Effector memory CD8-positive, alpha-beta T cell (primary cell): Measurements from ENCODE around the gene DNTTIP2.
A peak's percentile ranks its signal among the peaks of the same experiment; 100 is the strongest.
"Not testable (repeated sequence)": the region's sequence is repeated elsewhere in the genome, so short reads cannot be mapped to it uniquely, and the experiment has no call there.

Experiments used
- ATAC-seq: fragments of 150-1000 bp; cut with Tn5 transposase; replicated peaks from 2 replicates; pipeline ENCODE4 v1.10.0; 2021; ENCODE audit warnings: mild to moderate bottlenecking, moderate library complexity
- DNase-seq, 3 experiments: peaks; one replicate each; pipeline ENCODE4 v3.0.0; 2021
- H3K27ac Mint-ChIP-seq, 2 donors: one replicate each; pipeline ENCODE4 v1.8.0; 2022; ENCODE audit warnings: mild to moderate bottlenecking in 2 of 2, mixed read lengths in 2 of 2, moderate library complexity in 2 of 2
- H3K27me3 Mint-ChIP-seq, 2 donors: one replicate each; pipeline ENCODE4 v1.8.0; 2022; ENCODE audit warnings: mixed read lengths in 2 of 2
- H3K36me3 Mint-ChIP-seq: one replicate; pipeline ENCODE4 v1.8.0; 2022; ENCODE audit warnings: mild to moderate bottlenecking, moderate library complexity, mixed read lengths; ENCODE audit not compliant: insufficient read depth
- H3K4me1 Mint-ChIP-seq, 2 donors: one replicate each; pipeline ENCODE4 v1.8.0; 2022; ENCODE audit warnings: low read depth in 2 of 2, mixed read lengths in 2 of 2
- H3K4me3 Mint-ChIP-seq, 2 donors: one replicate each; pipeline ENCODE4 v1.8.0; 2022; ENCODE audit warnings: mild to moderate bottlenecking in 2 of 2, mixed read lengths in 2 of 2, moderate library complexity in 2 of 2
- H3K9me3 Mint-ChIP-seq, 2 donors: one replicate each; pipeline ENCODE4 v1.8.0; 2022; ENCODE audit warnings: mixed read lengths in 2 of 2

DNTTIP2 gene

GRCh38 chr1:93900723-93901504 is 21.9 kb upstream of the DNTTIP2 start:
- ATAC-seq (no peak), DNase-seq (no peak)
- Mint-ChIP-seq H3K4me1 (peaks cover 8 to 12% of the 10 kb centered on the region in 2 donors), H3K4me3 (no peak overlapping the region), H3K27me3 (no peaks in the 10 kb centered on the region), H3K9me3 (no peaks in the 10 kb centered on the region), H3K36me3 (peaks cover 28% of the 10 kb centered on the region), H3K27ac (peak overlapping the region in 1 of 2 donors; percentile 17)

- DNase-seq (no peak), ATAC-seq (no peak)
- Mint-ChIP-seq H3K4me1 (peaks cover 6 to 9% of the 10 kb centered on the region in 2 donors), H3K4me3 (no peak overlapping the region), H3K9me3 (no peaks in the 10 kb centered on the region), H3K36me3 (peaks cover 36% of the 10 kb centered on the region), H3K27me3 (no peaks in the 10 kb centered on the region), H3K27ac (no peak overlapping the region)
These were observed 20.7 kb upstream of the DNTTIP2 start for GRCh38 chr1:93899543-93900207.

DNA sequence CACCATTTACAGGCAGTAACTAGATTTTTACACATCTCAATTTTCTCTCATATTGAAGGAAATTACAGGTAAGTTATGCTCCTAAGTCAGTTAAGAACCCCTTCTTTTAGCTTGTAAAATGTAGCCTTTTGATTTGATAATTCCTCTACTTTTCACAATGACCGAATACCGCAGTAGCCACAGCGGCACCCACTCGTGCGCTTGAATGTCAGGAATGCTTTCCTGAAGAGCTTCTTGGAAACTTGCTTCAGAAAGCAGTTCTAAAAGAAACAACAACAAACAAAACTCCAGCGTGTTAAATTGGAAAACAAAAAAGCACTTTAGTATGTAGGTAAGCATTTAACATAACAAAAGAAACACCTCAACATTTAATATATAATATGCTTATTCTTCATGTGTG is 9.9 kb upstream of the DNTTIP2 start:
- DNase-seq (no peak), ATAC-seq (no peak)
- H3K27ac Mint-ChIP-seq = no peak overlapping the region
- H3K36me3 Mint-ChIP-seq = peaks cover 34% of the 10 kb centered on the region
- H3K4me1 Mint-ChIP-seq = no peaks in the 10 kb centered on the region
- H3K4me3 Mint-ChIP-seq = no peak overlapping the region
- no peaks in the 10 kb centered on the region for H3K9me3 Mint-ChIP-seq
- no peaks in the 10 kb centered on the region for H3K27me3 Mint-ChIP-seq

DNA sequence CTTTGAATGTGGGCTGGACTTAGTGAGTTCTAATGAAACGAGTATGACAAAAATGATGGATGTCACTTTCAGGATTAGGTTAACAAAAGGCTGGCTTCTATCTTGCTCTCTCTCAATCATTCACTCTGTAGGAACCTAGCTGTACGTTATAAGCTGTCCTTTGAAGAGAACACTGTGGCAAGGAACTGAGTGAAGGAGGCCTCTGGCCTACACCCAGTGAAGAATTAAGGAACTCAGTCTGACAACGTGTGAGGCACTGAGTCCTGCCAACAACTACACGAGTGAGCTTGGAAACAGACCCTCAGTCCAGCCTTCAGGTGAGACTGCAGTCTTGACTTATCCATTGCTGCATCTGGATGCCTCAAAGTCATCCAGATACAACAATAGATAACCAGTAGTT is 3.3 kb upstream of the DNTTIP2 start:
- DNase-seq (no peak), ATAC-seq (no peak)
- H3K9me3 Mint-ChIP-seq = no peaks in the 10 kb centered on the region
- no peak overlapping the region for H3K4me3 Mint-ChIP-seq
- peaks cover 12 to 16% of the 10 kb centered on the region in 2 donors for H3K4me1 Mint-ChIP-seq
- no peaks in the 10 kb centered on the region for H3K27me3 Mint-ChIP-seq
- peaks cover 24% of the 10 kb centered on the region for H3K36me3 Mint-ChIP-seq
- H3K27ac Mint-ChIP-seq = no peak overlapping the region

DNA sequence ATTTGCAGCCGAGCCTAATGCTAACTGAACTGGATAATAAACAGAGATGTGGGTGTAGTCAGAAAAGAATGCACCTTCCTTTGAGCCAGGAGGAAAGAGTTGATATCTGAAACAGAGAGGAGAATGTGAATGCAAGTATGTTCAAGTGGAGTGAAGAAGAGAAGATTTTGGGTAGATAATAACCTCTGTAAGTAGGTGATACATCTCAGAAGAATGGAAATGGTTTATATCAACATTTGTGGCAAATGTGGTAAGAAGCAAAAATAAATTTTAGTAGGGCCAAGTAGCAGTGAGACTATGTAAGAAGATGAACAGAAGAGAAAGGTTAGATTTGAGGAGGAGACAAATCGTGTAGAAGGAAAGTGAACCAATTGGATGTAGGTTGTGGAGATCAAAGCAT is 1.7 kb upstream of the DNTTIP2 start:
- Mint-ChIP-seq H3K4me3 (no peak overlapping the region), H3K9me3 (no peaks in the 10 kb centered on the region), H3K27me3 (no peaks in the 10 kb centered on the region), H3K36me3 (peaks cover 36% of the 10 kb centered on the region), H3K4me1 (peaks cover 22 to 28% of the 10 kb centered on the region in 2 donors), H3K27ac (peak overlapping the region in 1 of 2 donors; percentile 99)
- ATAC-seq (no peak), DNase-seq (no peak)

DNA sequence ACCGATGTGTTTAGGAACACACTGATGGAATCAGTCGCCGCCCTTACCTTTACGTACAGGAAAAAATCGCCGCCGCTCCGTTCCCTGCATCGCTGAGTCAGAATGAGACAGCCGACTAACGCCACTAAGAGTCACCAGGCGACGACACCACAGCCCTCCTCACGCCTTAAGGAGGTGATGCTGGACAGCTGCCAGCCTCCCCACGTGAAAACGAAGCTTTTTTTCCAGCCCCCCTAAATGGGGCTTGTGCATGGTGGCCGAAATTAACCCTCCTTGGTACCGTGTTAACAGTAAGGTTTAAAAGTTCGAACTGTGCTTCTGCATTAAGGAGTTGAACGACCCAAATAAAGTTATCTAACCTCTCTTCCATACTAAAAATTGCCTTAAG is 511 bp downstream of the DNTTIP2 start:
- DNase-seq = peak; percentile 60 to 64 (median 64)
- peaks cover 57% of the 10 kb centered on the region for H3K36me3 Mint-ChIP-seq
- ATAC-seq = peak; percentile 73
- H3K9me3 Mint-ChIP-seq = no peaks in the 10 kb centered on the region
- peak overlapping the region; percentile 91 to 96 for H3K4me3 Mint-ChIP-seq
- H3K27me3 Mint-ChIP-seq = no peaks in the 10 kb centered on the region
- peaks cover 31 to 35% of the 10 kb centered on the region in 2 donors for H3K4me1 Mint-ChIP-seq
- H3K27ac Mint-ChIP-seq = peak overlapping the region; percentile 99

GRCh38 chr1:93877529-93877928 is 1.5 kb downstream of the DNTTIP2 start:
- H3K27ac Mint-ChIP-seq = peak overlapping the region; percentile 99
- DNase-seq = no peak
- no peaks in the 10 kb centered on the region for H3K27me3 Mint-ChIP-seq
- peak overlapping the region; percentile 91 to 96 for H3K4me3 Mint-ChIP-seq
- H3K36me3 Mint-ChIP-seq = peaks cover 64% of the 10 kb centered on the region
- peaks cover 31 to 35% of the 10 kb centered on the region in 2 donors for H3K4me1 Mint-ChIP-seq
- no peaks in the 10 kb centered on the region for H3K9me3 Mint-ChIP-seq
- ATAC-seq = no peak

DNA sequence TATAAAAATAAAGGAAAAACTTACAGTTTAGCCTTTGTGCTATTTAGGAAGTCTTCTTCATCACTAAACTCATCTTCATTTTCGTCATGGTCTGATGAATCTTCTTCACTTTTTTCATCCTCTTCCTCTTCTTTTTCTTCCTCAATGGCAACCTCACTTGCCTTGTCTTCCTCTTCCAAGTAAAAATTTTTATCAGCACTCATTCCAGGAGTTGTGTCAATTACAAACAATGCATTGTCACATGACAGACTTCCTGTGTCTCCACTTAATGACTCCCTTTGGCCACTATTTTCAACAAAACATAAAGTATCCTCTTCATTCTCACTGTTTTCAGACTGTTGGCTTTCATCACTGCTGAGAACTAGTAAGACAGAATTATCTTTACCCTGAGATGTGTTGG is 2.8 kb downstream of the DNTTIP2 start:
- Mint-ChIP-seq H3K4me1 (peaks cover 31 to 35% of the 10 kb centered on the region in 2 donors), H3K27me3 (no peaks in the 10 kb centered on the region), H3K4me3 (peak overlapping the region; percentile 28 to 91), H3K9me3 (no peaks in the 10 kb centered on the region), H3K36me3 (peaks cover 76% of the 10 kb centered on the region), H3K27ac (peak overlapping the region; percentile 59 to 99)
- DNase-seq (no peak), ATAC-seq (no peak)

- ATAC-seq (peak; percentile 11), DNase-seq (peak in 1 of 3 experiments; percentile 13)
- peaks cover 24 to 28% of the 10 kb centered on the region in 2 donors for H3K4me1 Mint-ChIP-seq
- H3K4me3 Mint-ChIP-seq = no peak overlapping the region
- no peaks in the 10 kb centered on the region for H3K9me3 Mint-ChIP-seq
- peak overlapping the region in 1 of 2 donors; percentile 4 for H3K27ac Mint-ChIP-seq
- H3K36me3 Mint-ChIP-seq = peaks cover 90% of the 10 kb centered on the region
- H3K27me3 Mint-ChIP-seq = no peaks in the 10 kb centered on the region
These were observed 4.9 kb downstream of the DNTTIP2 start for GRCh38 chr1:93874025-93874651.

DNA sequence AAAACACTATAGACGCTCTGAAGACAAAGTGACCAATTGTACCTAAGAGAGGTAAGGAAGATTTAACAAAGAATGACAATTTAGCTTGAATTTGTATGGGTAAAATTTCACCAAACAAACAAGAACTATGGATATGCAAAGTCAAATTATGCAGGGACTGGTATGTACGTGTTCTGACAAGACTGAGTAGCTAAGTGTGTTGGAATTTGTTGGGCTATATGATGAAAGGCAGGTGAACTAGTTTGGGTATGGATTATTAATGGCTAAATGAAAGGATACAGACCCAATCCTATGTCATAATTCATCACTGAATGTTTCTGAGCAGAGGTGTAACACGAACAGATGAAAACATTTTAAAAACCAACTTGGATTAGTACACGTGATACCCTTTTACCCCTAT is 7.6 kb downstream of the DNTTIP2 start:
- peak overlapping the region in 1 of 2 donors; percentile 51 for H3K27ac Mint-ChIP-seq
- H3K4me3 Mint-ChIP-seq = no peak overlapping the region
- ATAC-seq (no peak), DNase-seq (no peak)
- H3K36me3 Mint-ChIP-seq = peaks cover 88% of the 10 kb centered on the region
- no peaks in the 10 kb centered on the region for H3K9me3 Mint-ChIP-seq
- H3K27me3 Mint-ChIP-seq = no peaks in the 10 kb centered on the region
- peaks cover 10 to 11% of the 10 kb centered on the region in 2 donors for H3K4me1 Mint-ChIP-seq

DNA sequence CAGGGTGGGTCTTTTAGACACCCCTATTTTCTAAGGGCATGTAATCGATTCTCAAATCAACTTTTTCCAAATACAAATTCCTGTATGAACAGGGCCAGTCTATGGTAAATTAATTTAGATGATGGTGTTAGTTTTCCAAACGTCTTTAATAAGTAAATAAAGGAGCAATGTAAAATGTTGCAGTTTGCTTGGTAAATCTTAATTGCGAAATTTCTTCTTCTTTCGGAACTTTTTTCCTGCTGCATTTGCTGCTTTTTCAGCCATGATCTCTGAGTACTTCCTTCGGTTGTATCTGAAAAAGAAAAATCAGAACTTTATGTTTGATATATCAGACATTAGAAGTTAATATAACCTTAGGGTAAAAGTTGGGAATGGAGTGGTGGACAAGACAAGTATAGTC is 9.4 kb downstream of the DNTTIP2 start:
- Mint-ChIP-seq H3K36me3 (peaks cover 75% of the 10 kb centered on the region), H3K4me1 (peaks cover 5 to 7% of the 10 kb centered on the region in 2 donors)
- no peak for ATAC-seq

GRCh38 chr1:93868492-93868891 is 10.5 kb downstream of the DNTTIP2 start:
- not testable (repeated sequence) for H3K27me3 Mint-ChIP-seq, H3K4me3 Mint-ChIP-seq, DNase-seq, H3K9me3 Mint-ChIP-seq, H3K4me1 Mint-ChIP-seq, ATAC-seq
- Mint-ChIP-seq H3K27ac (peak overlapping the region in 1 of 2 donors; percentile 81), H3K36me3 (peaks cover 64% of the 10 kb centered on the region)

More for the DNA sequence above, 9.4 kb downstream of the DNTTIP2 start:
- DNase-seq = no peak
- Mint-ChIP-seq H3K27ac (no peak overlapping the region), H3K9me3 (no peaks in the 10 kb centered on the region), H3K4me3 (no peak overlapping the region), H3K27me3 (no peaks in the 10 kb centered on the region)

GRCh38 chr1:93865253-93865652 is 13.8 kb downstream of the DNTTIP2 start:
- no peak for ATAC-seq
- H3K4me1 Mint-ChIP-seq = no peaks in the 10 kb centered on the region
- no peaks in the 10 kb centered on the region for H3K9me3 Mint-ChIP-seq
- peak overlapping the region; percentile 4 to 57 for H3K27ac Mint-ChIP-seq
- no peaks in the 10 kb centered on the region for H3K27me3 Mint-ChIP-seq
- H3K4me3 Mint-ChIP-seq = no peak overlapping the region
- no peak for DNase-seq
- peaks cover 33% of the 10 kb centered on the region for H3K36me3 Mint-ChIP-seq
